Measurements from ENCODE around the gene ADAMTSL1. TPM values are rescaled to one million over a fixed set of nuclear protein-coding genes. Genes with fewer than 3 reads are reported as not detected.

The ADAMTSL1 gene
- total and polyA plus RNA-seq, 2 donors (not counting 3 experiments of a cell fraction or from before 2014, with no cell fraction given), result 15.0 to 18.4 TPM

DNA sequence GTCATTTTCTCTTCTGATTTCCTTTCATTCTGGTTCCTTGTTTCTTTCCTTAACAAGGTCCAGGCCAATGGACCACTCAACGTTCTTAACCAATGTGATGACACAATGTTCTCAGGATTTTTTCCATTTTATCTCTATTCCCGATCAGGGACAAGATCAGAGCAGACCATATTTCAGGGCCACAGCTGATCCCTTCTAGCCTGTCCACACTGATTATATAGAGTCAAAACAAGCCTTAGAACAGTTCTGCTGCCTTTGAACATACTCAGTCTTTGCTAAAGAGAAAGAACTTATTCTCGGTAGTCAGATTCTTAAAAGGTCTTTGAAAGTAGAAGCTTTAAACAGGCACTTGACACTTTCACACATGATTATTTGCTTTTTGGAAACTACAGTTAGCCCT is 188.4 kb downstream of the ADAMTSL1 start:
- Histone ChIP-seq H2AFZ (ENCODE audit: low read depth, low read length) (no peak overlapping the region), H3K36me3 (ENCODE audit: control insufficient read depth in 2 of 2, extremely low read depth in 1 of 2, insufficient read depth in 2 of 2, low read length in 2 of 2) (no peaks in the 10 kb centered on the region), H3K27me3 (ENCODE audit: control insufficient read depth in 2 of 2, insufficient read depth in 2 of 2, low read length in 2 of 2) (no peaks in the 10 kb centered on the region), H3K4me1 (ENCODE audit: control insufficient read depth, extremely low read depth, insufficient read depth, low read length) (peaks cover 12% of the 10 kb centered on the region), H3K9ac (replicated peaks; ENCODE audit: extremely low read depth, insufficient read depth, low read length) (no peak overlapping the region), H3K4me3 (replicated peaks in 1 of 3; ENCODE audit: insufficient read depth in 1 of 3, low read depth in 1 of 3, low read length in 3 of 3) (no peak overlapping the region), H3K79me2 (ENCODE audit: control insufficient read depth, insufficient read depth, low read length) (no peaks in the 10 kb centered on the region), H4K20me1 (replicated peaks; ENCODE audit: control insufficient read depth, extremely low read depth, insufficient read depth, low read length) (no peaks in the 10 kb centered on the region), H3K9me1 (replicated peaks; ENCODE audit: control insufficient read depth, extremely low read depth, insufficient read depth, low read length) (no peaks in the 10 kb centered on the region), H3K27ac (ENCODE audit: insufficient read depth, low read depth, low read length) (no peak overlapping the region), H3K9me3 (replicated peaks; ENCODE audit: control insufficient read depth, insufficient read depth, low read length) (no peaks in the 10 kb centered on the region), H3K4me2 (ENCODE audit: insufficient read depth, low read length) (no peak overlapping the region)
- TF ChIP-seq JUN (IDR thresholded peaks at IDR 0.05; ENCODE audit: borderline replicate concordance, insufficient read depth, insufficient read length, low read depth), result no peak
- no peak for TF ChIP-seq POLR2A (IDR thresholded peaks at IDR 0.05; ENCODE audit: low read depth, low read length)
- no peak for TF ChIP-seq MAX (IDR thresholded peaks at IDR 0.05; ENCODE audit: insufficient read depth, insufficient read length)
- no peak for TF ChIP-seq FOS (IDR thresholded peaks at IDR 0.05; ENCODE audit: borderline replicate concordance, insufficient read depth, low read length)
- TF ChIP-seq, protein P1, sequence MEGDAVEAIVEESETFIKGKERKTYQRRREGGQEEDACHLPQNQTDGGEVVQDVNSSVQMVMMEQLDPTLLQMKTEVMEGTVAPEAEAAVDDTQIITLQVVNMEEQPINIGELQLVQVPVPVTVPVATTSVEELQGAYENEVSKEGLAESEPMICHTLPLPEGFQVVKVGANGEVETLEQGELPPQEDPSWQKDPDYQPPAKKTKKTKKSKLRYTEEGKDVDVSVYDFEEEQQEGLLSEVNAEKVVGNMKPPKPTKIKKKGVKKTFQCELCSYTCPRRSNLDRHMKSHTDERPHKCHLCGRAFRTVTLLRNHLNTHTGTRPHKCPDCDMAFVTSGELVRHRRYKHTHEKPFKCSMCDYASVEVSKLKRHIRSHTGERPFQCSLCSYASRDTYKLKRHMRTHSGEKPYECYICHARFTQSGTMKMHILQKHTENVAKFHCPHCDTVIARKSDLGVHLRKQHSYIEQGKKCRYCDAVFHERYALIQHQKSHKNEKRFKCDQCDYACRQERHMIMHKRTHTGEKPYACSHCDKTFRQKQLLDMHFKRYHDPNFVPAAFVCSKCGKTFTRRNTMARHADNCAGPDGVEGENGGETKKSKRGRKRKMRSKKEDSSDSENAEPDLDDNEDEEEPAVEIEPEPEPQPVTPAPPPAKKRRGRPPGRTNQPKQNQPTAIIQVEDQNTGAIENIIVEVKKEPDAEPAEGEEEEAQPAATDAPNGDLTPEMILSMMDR (IDR thresholded peaks at IDR 0.05; ENCODE audit: extremely low read depth in 1 of 2, insufficient read depth in 1 of 2, low read depth in 1 of 2, low read length in 2 of 2), result no peak
- no peak for TF ChIP-seq MYC (IDR thresholded peaks at IDR 0.05; ENCODE audit: low read depth, low read length)
- TF ChIP-seq GATA2 (IDR thresholded peaks at IDR 0.05; ENCODE audit: insufficient read depth, insufficient read length, low read depth, low read length), result no peak
- no peak for TF ChIP-seq EZH2 (IDR thresholded peaks at IDR 0.05; ENCODE audit: borderline replicate concordance, low read depth, low read length, severe bottlenecking)
- TF ChIP-seq POLR2AphosphoS5 (IDR thresholded peaks at IDR 0.05; ENCODE audit: insufficient read depth, low read depth, low read length), result no peak
- dilution Hi-C loops (cut with MboI; ENCODE audit: extremely low pct_ligation_motif_present, low sequenced_read_pairs) (no loop called here), intact Hi-C loops (cut with micrococcal nuclease) (no loop called here)
- FAIRE-seq (no peak), DNase-seq (ENCODE audit: low read depth, low spot score) (no peak)
- ChIA-PET POLR2A (no interaction called here), CTCF (no interaction called here)
- BruUV-seq (replicated peaks), result no TSS peak
